Heart right ventricle (tissue), 16 donors: ENCODE measurements around the gene NUP155. TPM values are rescaled to one million over a fixed set of nuclear protein-coding genes. Genes with fewer than 3 reads are reported as not detected.
"Not testable (repeated sequence)": the region's sequence is repeated elsewhere in the genome, so short reads cannot be mapped to it uniquely, and the experiment has no call there.

Experiments
- ATAC-seq, 8 donors: fragments of 200-7000 bp; cut with Tn5 transposase; one replicate each; pipeline ENCODE4 v1.9.1; 2020; ENCODE audit warnings: mild to moderate bottlenecking in 8 of 8, moderate library complexity in 8 of 8, moderate number of reproducible peaks in 1 of 8
- DNase-seq, 2 donors: peaks; one replicate each; pipeline ENCODE4 v3.0.0-alpha.2; 2020
- H3K27ac ChIP-seq, 10 donors: fragments of 200-600 bp; sonication (generic) in 2 of 10; one replicate each; pipeline versions ENCODE4 v1.5.0 to v1.8.0; 2020 to 2022; ENCODE audit warnings: mild to moderate bottlenecking in 3 of 10
- H3K27me3 ChIP-seq, 7 donors: fragments of 200-600 bp; one replicate each; pipeline ENCODE4 v1.8.0; 2021 to 2022; ENCODE audit warnings: mild to moderate bottlenecking in 2 of 7
- H3K36me3 ChIP-seq, 9 donors: fragments of 200-600 bp; sonication (generic) in 1 of 9; one replicate each; pipeline versions ENCODE4 v1.5.0 to v1.8.0; 2020 to 2022; ENCODE audit warnings: mild to moderate bottlenecking in 2 of 9
- H3K4me1 ChIP-seq, 9 donors: fragments of 200-600 bp; sonication (generic) in 1 of 9; one replicate each; pipeline versions ENCODE4 v1.5.0 to v1.8.0; 2020 to 2022; ENCODE audit warnings: mild to moderate bottlenecking in 4 of 9
- H3K4me3 ChIP-seq, 10 donors: fragments of 200-600 bp; sonication (generic) in 2 of 10; one replicate each; pipeline versions ENCODE4 v1.5.0 to v1.8.0; 2020 to 2022; ENCODE audit warnings: mild to moderate bottlenecking in 7 of 10, moderate library complexity in 2 of 10
- H3K9me3 ChIP-seq, 11 donors: fragments of 200-600 bp in 10 of 11; sonication (generic) in 2 of 11; one replicate each; pipeline versions ENCODE4 v1.5.0 to v1.8.0; 2013 to 2022; ENCODE audit warnings: mild to moderate bottlenecking in 2 of 11, control low read depth in 1 of 11, moderate library complexity in 1 of 11
- CTCF ChIP-seq, 9 donors: fragments of 200-600 bp; sonication (generic) in 2 of 9; IDR thresholded peaks; one replicate each; pipeline versions ENCODE4 v1.5.0 to v1.8.0; 2021 to 2022; ENCODE audit warnings: antibody characterized with exemption in 9 of 9, mild to moderate bottlenecking in 5 of 9, moderate library complexity in 1 of 9
- WGBS, 2 donors: extraction: QIAGEN DNeasy Blood & Tissue Kit; methylation state at CpG; one replicate each; pipeline ENCODE4 v1.1.7; 2013; ENCODE audit warnings: inconsistent platforms in 1 of 2; 5-methylcytosine and 5-hydroxymethylcytosine counted together
- intact Hi-C, 10 donors: fragments of 100-400 bp; cut with DNase I; formaldehyde crosslinking; loops; one replicate each; pipeline versions ENCODE4 v1.11.1 to v1.14.2; 2022
- polyA plus RNA-seq, 2 donors: library from polyadenylated mRNA; stranded (reverse); fragments of 200-250 nt; gene quantifications; one replicate each; pipeline ENCODE4 v1.2.3, GENCODE V29; 2013
- total RNA-seq, 10 donors: library from RNA; stranded (reverse); fragmentation: NEBNext Ultra II Directional in 3 of 10; extraction: Animal tissue kit (Norgen Biotek cat#: 25700) in 3 of 10; gene quantifications; one replicate each; pipeline versions ENCODE4 v1.2.1 to v1.2.4, GENCODE V29; 2021 to 2023
- donor health status: Arrhythmogenic right ventricular cardiomyopathy.
- donor health status: ischemic (EF 13 %, LVEDD 7.1; RV severe dilation, severe dysfunction).
- donor health status: healthy with polysubstance abuse.
- donor health status: DM: no; HTN: yes; CAD: no.
- donor health status: DM: no; HTN: no; CAD: no.
- donor health status: ischemic (EF 25% LVEDD 6.9; RV normal size, moderate dysfunction).
- donor health status: ischemic (EF 25% LVEDD 5.7; RV mildly dilated, moderate dysfunction).
- donor health status: healthy.
- donor health status: DM: yes; HTN: yes; CAD: no.
- donor health status: Ischemic cardiomyopathy.
- donor health status: ischemic (EF 35%, LVEDD 5.7; RV mildly dilated, moderate dysfunction).
- donor health status: nonischemic (EF 11% LVEDD 7.7; RV severe dilation, severe dysfunction).
- donor health status: DM: yes; HTN: yes; CAD: no.
- donor health status: PGD.
- donor health status: ischemic (EF 29% LVEDD 5.4; RV normal size, mild dysfunction).
- donor health status: nonischemic (EF 23%, LVEDD 6.1; RV moderate dilation, normal function).

NUP155 gene
- total and polyA plus RNA-seq, 12 donors, result 2.2 to 16.0 (median 13.5) TPM

DNA sequence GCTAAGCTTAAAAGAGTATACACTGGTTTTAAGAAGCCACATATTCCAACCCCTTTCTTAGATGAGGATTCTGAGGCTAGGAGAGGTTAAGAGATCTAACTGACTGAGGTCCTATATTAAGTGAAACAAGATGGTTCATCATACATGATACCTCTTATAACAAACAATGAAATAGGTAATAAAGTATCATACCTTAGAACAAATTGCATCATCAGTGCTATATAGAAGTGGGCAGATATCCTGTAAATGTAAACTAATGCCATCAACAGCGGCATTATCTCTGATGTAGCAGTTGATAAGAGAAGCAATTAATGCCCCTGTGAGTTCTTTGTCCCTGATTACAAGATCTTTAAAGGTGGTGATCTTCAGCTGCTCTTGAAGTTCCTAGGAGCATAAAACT, 60.5 kb downstream of the NUP155 start:
- Histone ChIP-seq H3K4me1 (no peaks in the 10 kb centered on the region), H3K9me3 (no peaks in the 10 kb centered on the region), H3K27ac (no peak overlapping the region), H3K27me3 (no peaks in the 10 kb centered on the region), H3K4me3 (no peak overlapping the region), H3K36me3 (peaks cover 0 to 100% (median 75%) of the 10 kb centered on the region in 9 donors)
- 90 to 96% methylated on average over 1 of the region's 1 CpG for WGBS, 2 donors
- intact Hi-C loops, result loop anchor here in 1 of 10 donors (10.0 kb wide), 1 partner anchor 266 kb away; no protein-coding TSS in a partner anchor
- DNase-seq (no peak), ATAC-seq (no peak)
- TF ChIP-seq CTCF (IDR thresholded peaks at IDR 0.05), result no peak

GRCh38 chr5:37308793-37309192, 62.1 kb downstream of the NUP155 start:
- no peak overlapping the region for H3K27ac ChIP-seq
- peaks cover 0 to 100% (median 75%) of the 10 kb centered on the region in 9 donors for H3K36me3 ChIP-seq
- H3K4me3 ChIP-seq, result no peak overlapping the region
- intact Hi-C loops, result loop anchor here in 1 of 10 donors (10.0 kb wide), 1 partner anchor 284 kb away; no protein-coding TSS in a partner anchor
- ATAC-seq (no peak), DNase-seq (no peak)
- 87 to 94% methylated on average over 4 of the region's 4 CpGs for WGBS, 2 donors
- H3K27me3 ChIP-seq, result no peaks in the 10 kb centered on the region
- no peaks in the 10 kb centered on the region for H3K4me1 ChIP-seq
- no peaks in the 10 kb centered on the region for H3K9me3 ChIP-seq
- no peak for TF ChIP-seq CTCF (IDR thresholded peaks at IDR 0.05)

GRCh38 chr5:37304888-37305287, 66.0 kb downstream of the NUP155 start:
- H3K27ac ChIP-seq, result no peak overlapping the region
- H3K4me3 ChIP-seq, result no peak overlapping the region
- H3K9me3 ChIP-seq, result no peaks in the 10 kb centered on the region
- no peaks in the 10 kb centered on the region for H3K27me3 ChIP-seq
- ATAC-seq, result no peak
- intact Hi-C loops, result loop anchor here in 1 of 10 donors (10.0 kb wide), 1 partner anchor 280 kb away; no protein-coding TSS in a partner anchor
- no peak for DNase-seq
- 98% methylated on average over 2 of the region's 2 CpGs for WGBS, 2 donors
- peaks cover 3 to 100% (median 85%) of the 10 kb centered on the region in 9 donors for H3K36me3 ChIP-seq
- H3K4me1 ChIP-seq, result no peaks in the 10 kb centered on the region
- no peak for TF ChIP-seq CTCF (IDR thresholded peaks at IDR 0.05)

GRCh38 chr5:37296313-37296712, 74.6 kb downstream of the NUP155 start:
- H3K9me3 ChIP-seq, ATAC-seq, H3K27ac ChIP-seq, H3K4me3 ChIP-seq, intact Hi-C loops, H3K4me1 ChIP-seq, DNase-seq, H3K27me3 ChIP-seq: not testable (repeated sequence)
- peaks cover 0 to 87% (median 57%) of the 10 kb centered on the region in 9 donors for H3K36me3 ChIP-seq
- 79 to 80% methylated on average over 7 of the region's 7 CpGs for WGBS, 2 donors

DNA sequence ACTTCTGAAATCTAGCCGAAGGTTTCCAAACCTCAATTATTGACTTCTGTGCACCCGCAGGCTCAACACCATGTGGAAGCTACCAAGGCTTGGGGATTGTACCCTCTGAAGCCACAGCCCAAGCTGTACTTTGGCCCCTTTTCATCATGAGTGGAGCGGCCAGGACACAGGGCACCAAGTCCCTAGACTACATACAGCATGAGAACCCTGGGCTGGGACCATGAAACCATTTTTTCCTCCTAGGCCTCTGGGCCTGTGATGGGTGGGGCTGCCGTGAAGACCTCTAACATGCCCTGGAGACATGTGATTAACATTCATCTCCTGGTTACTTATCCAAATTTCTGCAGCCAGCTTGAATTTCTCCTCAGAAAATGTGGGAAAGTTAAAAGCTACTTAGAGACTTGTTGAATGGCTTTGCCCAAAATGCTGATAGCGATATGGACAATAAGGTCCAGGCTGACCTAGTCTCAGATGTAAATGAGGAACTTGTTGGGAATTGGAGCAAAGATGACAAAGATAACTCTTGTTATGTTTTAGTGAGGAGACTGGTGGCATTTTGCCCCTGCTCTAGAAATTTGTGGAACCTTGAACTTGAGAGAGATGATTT, 87.6 kb downstream of the NUP155 start:
- TF ChIP-seq CTCF (IDR thresholded peaks at IDR 0.05), result no peak
- no peaks in the 10 kb centered on the region for H3K4me1 ChIP-seq
- WGBS, 2 donors, result 94 to 97% methylated on average over 5 of the region's 5 CpGs
- no peak overlapping the region for H3K4me3 ChIP-seq
- peaks cover 0 to 37% (median 2%) of the 10 kb centered on the region in 11 donors for H3K9me3 ChIP-seq
- H3K36me3 ChIP-seq, result no peaks in the 10 kb centered on the region
- H3K27me3 ChIP-seq, result no peaks in the 10 kb centered on the region
- H3K27ac ChIP-seq, result no peak overlapping the region
- ATAC-seq (no peak), DNase-seq (no peak)
- intact Hi-C loops, result no loop called here
